ENCODE data around the gene TTC38. TPM values are rescaled to one million over a fixed set of nuclear protein-coding genes. Genes with fewer than 3 reads are reported as not detected.

Gene TTC38
- total RNA-seq, 1 donor from 2014 or later = 28.1 TPM

DNA sequence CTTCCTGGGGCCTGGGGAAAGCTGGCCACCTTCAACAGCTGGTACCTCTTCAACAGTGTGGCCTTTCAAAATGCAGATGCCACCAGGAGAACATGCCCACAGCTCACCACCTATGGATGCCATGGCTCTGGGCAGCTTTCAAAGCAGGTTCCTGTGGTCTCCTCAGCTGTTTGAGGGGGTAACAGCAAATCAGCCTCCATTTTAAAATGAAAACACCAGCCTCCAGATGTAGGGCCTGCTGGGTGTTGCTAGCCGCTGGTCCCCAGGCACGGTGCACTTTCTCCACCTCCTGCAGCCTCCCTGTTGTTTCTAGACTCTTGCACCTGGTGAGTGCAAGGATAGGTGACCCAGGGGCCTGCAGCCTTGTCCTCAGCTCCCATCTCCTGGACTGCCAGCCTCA lies 27.7 kb upstream of the TTC38 start:
- Mint-ChIP-seq H3K36me3 (ENCODE audit: unreplicated experiment) (peaks cover 25% of the 10 kb centered on the region), H3K4me3 (ENCODE audit: unreplicated experiment) (no peak overlapping the region), H3K27me3 (ENCODE audit: unreplicated experiment) (no peaks in the 10 kb centered on the region), H3K27ac (ENCODE audit: unreplicated experiment) (no peak overlapping the region), H3K9me3 (ENCODE audit: unreplicated experiment) (no peaks in the 10 kb centered on the region), H3K4me1 (ENCODE audit: unreplicated experiment) (peaks cover 4% of the 10 kb centered on the region)
- TF ChIP-seq, protein P1, sequence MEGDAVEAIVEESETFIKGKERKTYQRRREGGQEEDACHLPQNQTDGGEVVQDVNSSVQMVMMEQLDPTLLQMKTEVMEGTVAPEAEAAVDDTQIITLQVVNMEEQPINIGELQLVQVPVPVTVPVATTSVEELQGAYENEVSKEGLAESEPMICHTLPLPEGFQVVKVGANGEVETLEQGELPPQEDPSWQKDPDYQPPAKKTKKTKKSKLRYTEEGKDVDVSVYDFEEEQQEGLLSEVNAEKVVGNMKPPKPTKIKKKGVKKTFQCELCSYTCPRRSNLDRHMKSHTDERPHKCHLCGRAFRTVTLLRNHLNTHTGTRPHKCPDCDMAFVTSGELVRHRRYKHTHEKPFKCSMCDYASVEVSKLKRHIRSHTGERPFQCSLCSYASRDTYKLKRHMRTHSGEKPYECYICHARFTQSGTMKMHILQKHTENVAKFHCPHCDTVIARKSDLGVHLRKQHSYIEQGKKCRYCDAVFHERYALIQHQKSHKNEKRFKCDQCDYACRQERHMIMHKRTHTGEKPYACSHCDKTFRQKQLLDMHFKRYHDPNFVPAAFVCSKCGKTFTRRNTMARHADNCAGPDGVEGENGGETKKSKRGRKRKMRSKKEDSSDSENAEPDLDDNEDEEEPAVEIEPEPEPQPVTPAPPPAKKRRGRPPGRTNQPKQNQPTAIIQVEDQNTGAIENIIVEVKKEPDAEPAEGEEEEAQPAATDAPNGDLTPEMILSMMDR (IDR thresholded peaks at IDR 0.05) = no peak
- no peak for DNase-seq (ENCODE audit: extremely low spot score, unreplicated experiment)

- no peak for DNase-seq (ENCODE audit: extremely low spot score, unreplicated experiment)
- Mint-ChIP-seq H3K36me3 (ENCODE audit: unreplicated experiment) (peaks cover 22% of the 10 kb centered on the region), H3K4me3 (ENCODE audit: unreplicated experiment) (no peak overlapping the region), H3K9me3 (ENCODE audit: unreplicated experiment) (no peaks in the 10 kb centered on the region), H3K27me3 (ENCODE audit: unreplicated experiment) (no peaks in the 10 kb centered on the region), H3K27ac (ENCODE audit: unreplicated experiment) (no peak overlapping the region), H3K4me1 (ENCODE audit: unreplicated experiment) (peaks cover 4% of the 10 kb centered on the region)
- TF ChIP-seq, protein P1 (IDR thresholded peaks at IDR 0.05) = no peak
Measured at GRCh38 chr22:46240506-46240905, 27.3 kb upstream of the TTC38 start.

DNA sequence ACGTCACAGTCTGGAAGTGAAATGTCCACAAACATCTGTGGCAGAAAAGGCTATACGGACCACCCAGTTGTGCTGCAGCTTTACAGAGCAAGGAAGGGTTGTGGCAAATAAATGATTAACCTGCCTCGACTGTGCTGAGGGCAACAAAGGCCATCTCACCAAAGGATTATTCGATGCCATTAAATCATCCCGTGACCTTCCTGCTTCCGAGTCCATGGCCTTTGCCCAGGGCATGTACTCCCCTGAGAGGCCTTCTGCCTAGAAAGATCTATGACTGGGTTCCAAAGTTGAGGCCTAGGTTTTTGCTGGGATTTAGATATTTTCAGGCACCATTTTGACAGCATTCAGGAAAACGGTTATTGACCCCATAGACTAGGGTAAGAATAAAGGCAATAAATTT lies 26.9 kb upstream of the TTC38 start:
- H3K27ac Mint-ChIP-seq (ENCODE audit: unreplicated experiment) = no peak overlapping the region
- H3K27me3 Mint-ChIP-seq (ENCODE audit: unreplicated experiment) = no peaks in the 10 kb centered on the region
- peaks cover 4% of the 10 kb centered on the region for H3K4me1 Mint-ChIP-seq (ENCODE audit: unreplicated experiment)

GRCh38 chr22:46241396-46242007 lies 26.3 kb upstream of the TTC38 start:
- TF ChIP-seq, protein P1 (IDR thresholded peaks at IDR 0.05) = no peak
- peaks cover 18% of the 10 kb centered on the region for H3K36me3 Mint-ChIP-seq (ENCODE audit: unreplicated experiment)
- no peaks in the 10 kb centered on the region for H3K27me3 Mint-ChIP-seq (ENCODE audit: unreplicated experiment)
- no peak overlapping the region for H3K4me3 Mint-ChIP-seq (ENCODE audit: unreplicated experiment)
- peaks cover 5% of the 10 kb centered on the region for H3K4me1 Mint-ChIP-seq (ENCODE audit: unreplicated experiment)
- H3K9me3 Mint-ChIP-seq (ENCODE audit: unreplicated experiment) = no peaks in the 10 kb centered on the region
- DNase-seq (ENCODE audit: extremely low spot score, unreplicated experiment) = no peak
- no peak overlapping the region for H3K27ac Mint-ChIP-seq (ENCODE audit: unreplicated experiment)

More for the DNA sequence above, 26.9 kb upstream of the TTC38 start:
- H3K36me3 Mint-ChIP-seq (ENCODE audit: unreplicated experiment) = peaks cover 19% of the 10 kb centered on the region
- TF ChIP-seq, protein P1 (IDR thresholded peaks at IDR 0.05) = no peak
- DNase-seq (ENCODE audit: extremely low spot score, unreplicated experiment) = no peak
- no peaks in the 10 kb centered on the region for H3K9me3 Mint-ChIP-seq (ENCODE audit: unreplicated experiment)
- H3K4me3 Mint-ChIP-seq (ENCODE audit: unreplicated experiment) = no peak overlapping the region

DNA sequence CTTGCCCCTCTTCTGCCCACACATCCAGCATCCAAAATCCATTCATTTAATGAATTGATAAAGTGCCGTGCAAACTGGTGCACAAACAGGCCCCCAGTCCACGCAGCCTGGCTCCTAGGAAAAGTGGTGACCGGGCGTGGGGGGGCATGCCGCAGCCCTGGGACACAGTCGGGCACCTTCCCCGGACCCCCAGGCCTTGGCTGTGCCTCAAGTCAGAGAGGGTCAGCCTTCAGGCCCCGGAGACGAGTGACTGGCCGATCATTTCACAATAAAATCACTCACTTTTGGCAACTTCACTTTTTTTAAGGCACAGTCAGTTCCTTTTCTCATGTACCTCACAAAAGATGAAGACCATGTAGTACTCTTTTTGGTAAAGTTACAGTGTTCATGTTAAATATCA lies 25.7 kb upstream of the TTC38 start:
- Mint-ChIP-seq H3K36me3 (ENCODE audit: unreplicated experiment) (peaks cover 12% of the 10 kb centered on the region), H3K4me1 (ENCODE audit: unreplicated experiment) (peaks cover 6% of the 10 kb centered on the region), H3K27me3 (ENCODE audit: unreplicated experiment) (no peaks in the 10 kb centered on the region), H3K27ac (ENCODE audit: unreplicated experiment) (no peak overlapping the region), H3K9me3 (ENCODE audit: unreplicated experiment) (no peaks in the 10 kb centered on the region), H3K4me3 (ENCODE audit: unreplicated experiment) (no peak overlapping the region)
- TF ChIP-seq, protein P1 (IDR thresholded peaks at IDR 0.05) = no peak
- no peak for DNase-seq (ENCODE audit: extremely low spot score, unreplicated experiment)

Data from osteocyte (in vitro differentiated cells).